PFSK-1 (cell line): ENCODE results near the gene UNC5B.

Source experiments
- FOXP2 ChIP-seq: optimal IDR thresholded peaks from 2 replicates; pipeline ENCODE3; 2011; ENCODE audit warnings: borderline replicate concordance, control low read depth, inconsistent platforms; ENCODE audit not compliant: insufficient read depth; ENCODE audit errors: extremely low read length, extremely low read depth
- TF ChIP-seq, protein P1 (sequence below), 2 experiments: IDR thresholded peaks; 2 replicates each; pipeline versions ENCODE4 v1.6.1 to v1.8.0; 2011 to 2012; ENCODE audit warnings: low read depth in 2 of 2, low read length in 2 of 2, control low read depth in 1 of 2, inconsistent platforms in 1 of 2, mild to moderate bottlenecking in 1 of 2, moderate library complexity in 1 of 2; ENCODE audit not compliant: insufficient read depth in 1 of 2

DNA sequence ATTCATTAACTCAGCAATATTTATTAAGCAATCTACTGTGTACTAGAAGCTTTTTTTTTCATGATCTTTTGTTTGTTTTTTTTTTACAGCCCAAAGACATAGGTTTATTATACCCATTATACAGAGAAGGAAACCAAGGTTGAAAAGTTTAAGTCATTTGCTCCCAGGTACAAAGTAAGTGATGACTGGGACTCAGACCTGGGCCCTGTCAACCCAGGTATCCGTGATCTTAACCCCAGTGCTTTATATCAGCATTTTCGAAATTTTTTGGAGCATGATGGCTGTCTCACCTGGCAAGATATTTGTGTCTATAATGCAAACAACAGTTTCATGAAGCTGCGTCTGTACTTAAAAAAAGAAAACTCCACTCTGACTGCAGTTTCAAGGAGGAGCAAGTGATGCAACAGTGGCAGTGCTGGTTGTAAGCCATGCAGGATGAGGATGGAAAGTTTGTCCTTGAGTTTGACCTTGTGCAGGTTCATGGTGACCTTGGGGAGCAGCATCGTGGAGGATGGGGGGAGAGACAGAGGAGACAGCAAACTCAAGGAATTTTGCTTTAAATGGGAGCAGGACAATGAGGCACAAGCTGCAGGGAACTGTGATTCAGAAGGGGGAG is 118.5 kb downstream of the UNC5B start:
- no peak for TF ChIP-seq FOXP2
- TF ChIP-seq, protein P1, sequence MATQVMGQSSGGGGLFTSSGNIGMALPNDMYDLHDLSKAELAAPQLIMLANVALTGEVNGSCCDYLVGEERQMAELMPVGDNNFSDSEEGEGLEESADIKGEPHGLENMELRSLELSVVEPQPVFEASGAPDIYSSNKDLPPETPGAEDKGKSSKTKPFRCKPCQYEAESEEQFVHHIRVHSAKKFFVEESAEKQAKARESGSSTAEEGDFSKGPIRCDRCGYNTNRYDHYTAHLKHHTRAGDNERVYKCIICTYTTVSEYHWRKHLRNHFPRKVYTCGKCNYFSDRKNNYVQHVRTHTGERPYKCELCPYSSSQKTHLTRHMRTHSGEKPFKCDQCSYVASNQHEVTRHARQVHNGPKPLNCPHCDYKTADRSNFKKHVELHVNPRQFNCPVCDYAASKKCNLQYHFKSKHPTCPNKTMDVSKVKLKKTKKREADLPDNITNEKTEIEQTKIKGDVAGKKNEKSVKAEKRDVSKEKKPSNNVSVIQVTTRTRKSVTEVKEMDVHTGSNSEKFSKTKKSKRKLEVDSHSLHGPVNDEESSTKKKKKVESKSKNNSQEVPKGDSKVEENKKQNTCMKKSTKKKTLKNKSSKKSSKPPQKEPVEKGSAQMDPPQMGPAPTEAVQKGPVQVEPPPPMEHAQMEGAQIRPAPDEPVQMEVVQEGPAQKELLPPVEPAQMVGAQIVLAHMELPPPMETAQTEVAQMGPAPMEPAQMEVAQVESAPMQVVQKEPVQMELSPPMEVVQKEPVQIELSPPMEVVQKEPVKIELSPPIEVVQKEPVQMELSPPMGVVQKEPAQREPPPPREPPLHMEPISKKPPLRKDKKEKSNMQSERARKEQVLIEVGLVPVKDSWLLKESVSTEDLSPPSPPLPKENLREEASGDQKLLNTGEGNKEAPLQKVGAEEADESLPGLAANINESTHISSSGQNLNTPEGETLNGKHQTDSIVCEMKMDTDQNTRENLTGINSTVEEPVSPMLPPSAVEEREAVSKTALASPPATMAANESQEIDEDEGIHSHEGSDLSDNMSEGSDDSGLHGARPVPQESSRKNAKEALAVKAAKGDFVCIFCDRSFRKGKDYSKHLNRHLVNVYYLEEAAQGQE (IDR thresholded peaks at IDR 0.05; ENCODE audit: insufficient read depth in 1 of 2, low read depth in 2 of 2, low read length in 2 of 2): no peak
